Tibial nerve (tissue), 4 donors: Measurements from ENCODE around the gene RIPPLY3. TPM values are rescaled to one million over a fixed set of nuclear protein-coding genes. Genes with fewer than 3 reads are reported as not detected.
A peak's percentile ranks its signal among the peaks of the same experiment; 100 is the strongest.
"Not testable (repeated sequence)": the region's sequence is repeated elsewhere in the genome, so short reads cannot be mapped to it uniquely, and the experiment has no call there.

Source experiments
- DNase-seq, 2 donors: peaks; one replicate each; pipeline ENCODE4 v3.0.0-alpha.2; 2019; ENCODE audit warnings: low spot score in 2 of 2
- H3K27ac ChIP-seq, 4 donors: fragments of 200-600 bp; sonication (generic) in 3 of 4; one replicate each; pipeline ENCODE4 v1.5.1; 2017 to 2019; ENCODE audit warnings: mild to moderate bottlenecking in 1 of 4
- H3K27me3 ChIP-seq, 2 donors: fragments of 200-600 bp; sonication (generic) in 1 of 2; one replicate each; pipeline versions ENCODE4 v1.5.1 to v1.6.0; 2017 to 2019
- H3K36me3 ChIP-seq, 3 donors: fragments of 200-600 bp; sonication (generic); one replicate each; pipeline ENCODE4 v1.5.1; 2018 to 2019
- H3K4me1 ChIP-seq, 4 donors: fragments of 200-600 bp; sonication (generic) in 3 of 4; one replicate each; pipeline ENCODE4 v1.5.1; 2017 to 2019
- H3K4me3 ChIP-seq, 4 donors: fragments of 200-600 bp; sonication (generic) in 3 of 4; one replicate each; pipeline ENCODE4 v1.5.1; 2017 to 2019; ENCODE audit warnings: mild to moderate bottlenecking in 1 of 4, moderate library complexity in 1 of 4
- H3K9me3 ChIP-seq, 4 donors: fragments of 200-600 bp; sonication (generic) in 3 of 4; one replicate each; pipeline ENCODE4 v1.5.1; 2017 to 2019
- CTCF ChIP-seq, 5 experiments: fragments of 200-600 bp in 3 of 5; fragments of 450-650 bp in 2 of 5; sonication (generic) in 3 of 5; IDR thresholded peaks; one replicate each; pipeline ENCODE4 v1.5.1; 2016 to 2019; ENCODE audit warnings: antibody characterized with exemption in 5 of 5, mild to moderate bottlenecking in 3 of 5, moderate library complexity in 2 of 5
- EP300 ChIP-seq, 2 donors: sonication (generic); formaldehyde crosslinking; IDR thresholded peaks; one replicate each; pipeline ENCODE4 v1.6.1; 2017; ENCODE audit warnings: antibody characterized with exemption in 2 of 2, mild to moderate bottlenecking in 1 of 2
- POLR2A ChIP-seq, 2 donors: fragments of 450-650 bp; IDR thresholded peaks; one replicate each; pipeline ENCODE4 v1.6.1; 2017; ENCODE audit warnings: antibody characterized with exemption in 2 of 2, mild to moderate bottlenecking in 2 of 2, moderate library complexity in 2 of 2
- WGBS, 2 donors: methylation state at CpG; one replicate each; pipeline ENCODE4 v1.1.5; 2018; 5-methylcytosine and 5-hydroxymethylcytosine counted together
- total RNA-seq, 4 donors: library from RNA; depleted of rRNA; stranded (reverse); fragments of >200 nt; gene quantifications; one replicate each; pipeline ENCODE4 v1.1.0, GENCODE V29; 2016

RIPPLY3 gene
- total RNA-seq, 4 donors from 2014 or later = not detected

DNA sequence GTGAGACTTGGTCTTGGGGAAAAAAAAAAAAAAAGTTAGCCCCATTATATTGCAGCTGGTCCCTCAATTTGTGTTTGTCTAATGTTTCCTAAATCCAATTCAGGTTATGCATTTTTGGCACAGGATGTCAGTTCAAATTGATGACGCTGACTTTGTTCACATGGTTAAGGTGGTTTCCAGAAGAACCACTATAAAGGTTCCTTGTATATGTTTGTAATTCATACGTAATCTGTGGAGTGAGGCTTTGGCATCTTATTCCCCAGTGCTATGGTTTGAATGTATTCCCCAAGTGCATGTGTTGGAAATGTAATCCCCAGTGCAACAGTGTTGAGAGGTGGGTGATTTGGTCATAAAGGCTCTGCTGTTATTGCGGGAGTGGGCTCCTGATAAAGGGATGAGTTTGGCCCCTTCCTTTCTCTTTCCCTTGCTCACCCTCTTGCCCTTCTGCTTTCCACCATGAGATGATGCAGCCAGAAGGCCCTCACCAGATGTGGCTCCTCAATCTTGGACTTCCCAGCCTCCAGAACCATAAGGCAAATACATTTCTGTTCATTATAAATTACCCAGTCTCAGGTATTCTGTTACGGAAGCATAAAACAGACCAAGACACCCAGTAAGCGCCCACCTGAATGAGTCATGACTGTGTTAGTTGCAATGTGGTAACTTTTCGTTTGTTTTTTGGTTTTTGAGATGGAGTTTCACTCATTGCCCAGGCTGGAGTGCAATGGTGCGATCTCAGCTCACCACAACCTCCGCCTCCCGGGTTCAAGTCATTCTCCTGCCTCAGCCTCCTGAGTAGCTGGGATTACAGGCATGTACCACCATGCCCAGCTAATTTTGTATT is 20.5 kb upstream of the RIPPLY3 start:
- Histone ChIP-seq H3K36me3 (no peaks in the 10 kb centered on the region), H3K9me3 (no peaks in the 10 kb centered on the region), H3K4me3 (no peak overlapping the region), H3K27me3 (no peaks in the 10 kb centered on the region), H3K4me1 (peaks cover 0 to 7% (median 1%) of the 10 kb centered on the region in 4 donors), H3K27ac (no peak overlapping the region)
- no peak for DNase-seq
- 84 to 95% methylated on average over 9 of the region's 9 CpGs for WGBS, 2 donors
- TF ChIP-seq CTCF (IDR thresholded peaks at IDR 0.05) (no peak), POLR2A (IDR thresholded peaks at IDR 0.05) (no peak), EP300 (IDR thresholded peaks at IDR 0.05) (no peak)

- Histone ChIP-seq H3K27ac (no peak overlapping the region), H3K27me3 (no peaks in the 10 kb centered on the region), H3K9me3 (no peaks in the 10 kb centered on the region), H3K4me1 (peaks cover 0 to 6% (median 0%) of the 10 kb centered on the region in 4 donors), H3K36me3 (no peaks in the 10 kb centered on the region), H3K4me3 (no peak overlapping the region)
- no peak for DNase-seq
- TF ChIP-seq POLR2A (IDR thresholded peaks at IDR 0.05) (no peak), CTCF (IDR thresholded peaks at IDR 0.05) (no peak), EP300 (IDR thresholded peaks at IDR 0.05) (no peak)
These were observed 18.7 kb upstream of the RIPPLY3 start for GRCh38 chr21:36987845-36988244.

DNA sequence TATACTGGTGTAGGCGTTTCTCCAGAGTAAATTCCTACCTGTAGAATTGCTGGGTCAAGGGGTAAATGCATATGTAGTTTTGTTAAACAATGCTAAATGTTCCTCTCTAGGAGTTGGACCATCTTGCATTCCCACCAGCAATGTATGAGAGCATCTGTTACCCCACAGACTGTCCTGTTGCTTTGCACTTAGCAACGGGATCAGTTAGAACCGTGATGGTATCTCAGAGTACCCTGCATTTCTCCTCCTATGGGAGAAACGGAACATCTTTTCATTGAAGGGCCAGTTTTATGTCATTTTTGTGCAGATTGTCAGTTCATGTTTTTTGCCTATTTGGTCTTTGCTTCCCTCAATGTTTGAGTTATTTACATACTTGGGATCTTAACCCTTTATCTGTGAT is 18.0 kb upstream of the RIPPLY3 start:
- H3K4me3 ChIP-seq = no peak overlapping the region
- H3K4me1 ChIP-seq = peaks cover 0 to 6% (median 0%) of the 10 kb centered on the region in 4 donors
- TF ChIP-seq CTCF (IDR thresholded peaks at IDR 0.05) (no peak), POLR2A (IDR thresholded peaks at IDR 0.05) (no peak), EP300 (IDR thresholded peaks at IDR 0.05) (no peak)
- H3K9me3 ChIP-seq = no peaks in the 10 kb centered on the region
- no peak overlapping the region for H3K27ac ChIP-seq
- H3K36me3 ChIP-seq = no peaks in the 10 kb centered on the region
- H3K27me3 ChIP-seq = peaks cover 0 to 2% of the 10 kb centered on the region in 2 donors
- 81 to 82% methylated on average over 4 of the region's 4 CpGs for WGBS, 2 donors
- DNase-seq = no peak

DNA sequence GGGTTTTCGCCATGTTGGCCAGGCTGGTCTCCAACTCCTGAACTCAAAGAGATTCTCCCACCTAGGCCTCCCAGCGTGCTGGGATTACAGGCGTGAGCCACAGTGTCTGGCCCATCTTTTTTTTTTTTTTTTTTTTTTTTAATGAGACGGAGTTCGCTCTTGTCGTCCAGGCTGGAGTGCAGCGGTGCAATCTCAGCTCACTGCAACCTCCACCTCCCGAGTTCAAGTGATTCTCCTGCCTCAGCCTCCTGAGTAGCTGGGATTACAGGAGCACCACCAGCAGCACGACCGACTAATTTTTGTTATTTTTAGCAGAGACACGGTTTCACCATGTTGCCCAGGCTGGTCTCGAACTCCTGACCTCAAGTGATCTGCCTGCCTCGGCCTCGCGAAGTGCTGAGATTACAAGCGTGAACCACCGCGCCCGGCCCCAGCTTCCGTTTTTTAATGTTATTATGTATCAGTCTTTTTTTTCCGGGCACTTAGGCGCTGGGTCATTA is 17.3 kb upstream of the RIPPLY3 start:
- Histone ChIP-seq H3K27ac (peak overlapping the region; percentile 81 to 93 (median 87)), H3K4me3 (peak overlapping the region; percentile 57 to 78 (median 62))
- not testable (repeated sequence) for H3K36me3 ChIP-seq, H3K9me3 ChIP-seq, H3K4me1 ChIP-seq, DNase-seq, H3K27me3 ChIP-seq
- WGBS, 2 donors = 43 to 45% methylated on average over 22 of the region's 22 CpGs

DNA sequence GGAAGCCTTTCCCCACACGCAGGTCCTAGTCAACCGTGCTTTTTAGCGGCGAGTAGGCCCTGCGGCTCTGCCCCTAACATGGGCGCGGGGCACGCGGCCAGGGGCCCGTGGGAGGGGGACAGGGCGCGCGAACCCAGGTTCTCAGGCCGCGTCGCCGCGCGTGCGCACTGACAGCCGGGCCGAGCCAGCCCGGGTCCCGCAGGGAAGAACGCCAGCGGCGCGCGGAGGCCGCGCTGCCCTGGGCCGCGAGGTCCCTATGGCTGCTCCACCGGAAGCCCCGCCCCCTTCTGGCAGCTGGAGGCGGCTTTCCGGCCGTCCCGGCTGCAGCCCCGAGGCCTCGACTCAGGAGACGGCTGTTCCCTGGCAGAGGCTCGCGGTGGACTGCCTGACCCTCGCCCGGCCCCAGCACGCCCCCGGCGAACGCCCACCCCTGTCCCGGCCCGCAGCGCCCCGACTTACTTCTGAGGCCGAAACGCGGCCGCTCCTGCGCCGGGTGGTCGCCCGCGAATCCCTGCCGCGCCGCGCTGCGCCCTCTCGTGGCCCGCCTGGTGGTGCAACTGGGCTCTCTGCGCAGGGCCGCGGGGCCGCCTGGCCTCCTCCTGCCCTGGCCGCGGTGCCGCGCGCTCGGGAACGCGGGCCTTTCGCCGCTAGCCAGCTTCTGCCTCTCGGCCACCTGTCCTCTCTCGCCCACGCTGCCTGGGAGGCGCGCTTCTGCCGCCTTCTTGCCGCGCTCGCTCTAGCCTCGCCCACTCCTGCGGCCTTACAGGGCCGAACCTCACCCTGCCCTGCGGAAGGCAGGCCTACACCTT is 16.6 kb upstream of the RIPPLY3 start:
- 2 to 3% methylated on average over 39 to 68 of the region's 97 CpGs for WGBS, 2 donors
- Histone ChIP-seq H3K27me3 (peaks cover 0 to 16% of the 10 kb centered on the region in 2 donors), H3K36me3 (no peaks in the 10 kb centered on the region), H3K4me1 (peaks cover 0 to 6% (median 0%) of the 10 kb centered on the region in 4 donors), H3K27ac (peak overlapping the region; percentile 81 to 93 (median 87)), H3K9me3 (peaks cover 0 to 7% (median 0%) of the 10 kb centered on the region in 4 donors), H3K4me3 (peak overlapping the region; percentile 57 to 78 (median 62))
- peak; percentile 83 to 99 (median 96) for TF ChIP-seq CTCF (IDR thresholded peaks at IDR 0.05)
- no peak for TF ChIP-seq EP300 (IDR thresholded peaks at IDR 0.05)
- no peak for TF ChIP-seq POLR2A (IDR thresholded peaks at IDR 0.05)
- peak; percentile 80 to 88 for DNase-seq
